MG63 (cell line): ENCODE measurements around the gene HMX2. TPM values are rescaled to one million over a fixed set of nuclear protein-coding genes. Genes with fewer than 3 reads are reported as not detected.
"Not testable (repeated sequence)": the region's sequence is repeated elsewhere in the genome, so short reads cannot be mapped to it uniquely, and the experiment has no call there.

ENCODE experiments used
- DNase-seq: peaks from one replicate; pipeline ENCODE4 v3.0.0-alpha.2; 2020
- H3K27me3 ChIP-seq: fragments of 250-450 bp; sonication (Bioruptor Pico); 2 replicates; pipeline ENCODE4 v1.5.1; 2020; ENCODE audit warnings: mild to moderate bottlenecking, moderate library complexity
- H3K36me3 ChIP-seq: fragments of 250-450 bp; sonication (Bioruptor Pico); 2 replicates; pipeline ENCODE4 v1.5.1; 2020; ENCODE audit warnings: mild to moderate bottlenecking, moderate library complexity
- H3K4me3 ChIP-seq: fragments of 250-450 bp; sonication (Bioruptor Pico); 2 replicates; pipeline ENCODE4 v1.5.1; 2020; ENCODE audit warnings: mild to moderate bottlenecking, moderate library complexity
- H3K9me3 ChIP-seq: fragments of 250-450 bp; sonication (Bioruptor Pico); 2 replicates; pipeline ENCODE4 v1.5.1; 2020; ENCODE audit warnings: mild to moderate bottlenecking, moderate library complexity
- total RNA-seq: library from RNA; depleted of rRNA; stranded (reverse); fragments of >200 nt; shearing (Covaris generic); gene quantifications from 2 replicates; pipeline ENCODE4 v1.2.3, GENCODE V29; 2014; ENCODE audit warnings: low replicate concordance

Gene HMX2
- total RNA-seq, 1 experiment from 2014 or later: 0.07 TPM

DNA sequence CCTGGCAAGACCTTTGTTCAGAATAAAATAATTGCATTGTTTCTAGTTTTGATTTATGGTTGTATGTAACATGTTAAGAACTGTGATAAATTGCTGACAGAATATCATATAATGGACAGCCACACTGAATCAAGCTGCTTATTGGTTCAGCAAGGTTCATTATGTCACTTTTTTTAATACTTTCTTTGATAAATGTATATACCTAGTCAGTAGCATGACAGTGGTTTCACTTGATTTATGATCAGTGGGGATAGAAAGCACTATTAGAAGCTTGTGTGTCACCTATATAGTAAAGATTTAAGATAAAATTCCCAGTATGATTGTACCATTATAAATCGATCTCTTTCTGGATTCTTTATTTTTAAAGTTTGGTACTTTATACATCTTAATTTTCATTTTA, 10.7 kb downstream of the HMX2 start:
- Histone ChIP-seq H3K27me3 (no peaks in the 10 kb centered on the region), H3K9me3 (no peaks in the 10 kb centered on the region), H3K4me3 (no peak overlapping the region), H3K36me3 (peaks cover 91% of the 10 kb centered on the region)
- DNase-seq: no peak

DNA sequence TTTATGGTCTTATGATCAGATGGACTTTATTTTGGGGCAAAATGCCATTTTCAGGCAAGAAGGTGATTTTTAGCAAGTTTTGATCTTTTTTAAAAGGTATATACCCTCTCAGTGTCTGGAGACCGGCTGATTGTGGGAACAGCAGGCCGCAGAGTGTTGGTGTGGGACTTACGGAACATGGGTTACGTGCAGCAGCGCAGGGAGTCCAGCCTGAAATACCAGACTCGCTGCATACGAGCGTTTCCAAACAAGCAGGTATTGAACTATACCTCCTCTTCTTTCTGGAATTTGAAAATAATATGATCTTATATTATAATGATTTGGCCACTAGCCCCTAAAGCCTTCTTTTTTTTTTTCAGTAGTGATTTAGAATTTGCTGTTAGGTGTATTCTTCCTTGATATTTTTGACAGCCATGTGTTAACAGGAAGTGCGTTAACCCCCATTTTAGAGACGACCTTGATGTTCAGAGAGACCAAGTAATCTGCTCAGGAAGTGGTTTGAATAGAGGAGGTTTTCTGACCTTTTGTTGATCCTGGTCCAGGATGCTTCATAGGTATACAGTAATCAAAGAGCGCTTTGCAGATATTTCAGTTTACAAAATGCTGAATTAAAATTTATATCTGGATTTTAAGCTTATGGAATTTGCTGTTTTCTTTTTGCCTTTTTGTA, 12.5 kb downstream of the HMX2 start:
- no peaks in the 10 kb centered on the region for H3K9me3 ChIP-seq
- H3K27me3 ChIP-seq: no peaks in the 10 kb centered on the region
- H3K4me3 ChIP-seq: no peak overlapping the region
- peaks cover 100% of the 10 kb centered on the region for H3K36me3 ChIP-seq
- DNase-seq: no peak

DNA sequence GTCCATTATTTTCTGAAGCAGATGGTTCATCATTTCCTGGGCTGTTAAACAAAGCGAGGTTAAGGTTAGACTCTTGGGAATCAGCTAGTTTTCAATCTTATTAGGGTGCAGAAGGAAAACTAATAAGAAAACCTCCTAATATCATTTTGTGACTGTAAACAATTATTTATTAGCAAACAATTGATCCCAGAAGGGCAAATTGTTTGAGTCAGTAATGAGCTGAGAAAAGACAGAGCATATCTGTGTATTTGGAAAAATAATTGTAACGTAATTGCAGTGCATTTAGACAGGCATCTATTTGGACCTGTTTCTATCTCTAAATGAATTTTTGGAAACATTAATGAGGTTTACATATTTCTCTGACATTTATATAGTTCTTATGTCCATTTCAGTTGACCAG, 16.4 kb downstream of the HMX2 start:
- no peak overlapping the region for H3K4me3 ChIP-seq
- peaks cover 97% of the 10 kb centered on the region for H3K36me3 ChIP-seq
- no peak for DNase-seq
- no peaks in the 10 kb centered on the region for H3K9me3 ChIP-seq
- no peaks in the 10 kb centered on the region for H3K27me3 ChIP-seq

DNA sequence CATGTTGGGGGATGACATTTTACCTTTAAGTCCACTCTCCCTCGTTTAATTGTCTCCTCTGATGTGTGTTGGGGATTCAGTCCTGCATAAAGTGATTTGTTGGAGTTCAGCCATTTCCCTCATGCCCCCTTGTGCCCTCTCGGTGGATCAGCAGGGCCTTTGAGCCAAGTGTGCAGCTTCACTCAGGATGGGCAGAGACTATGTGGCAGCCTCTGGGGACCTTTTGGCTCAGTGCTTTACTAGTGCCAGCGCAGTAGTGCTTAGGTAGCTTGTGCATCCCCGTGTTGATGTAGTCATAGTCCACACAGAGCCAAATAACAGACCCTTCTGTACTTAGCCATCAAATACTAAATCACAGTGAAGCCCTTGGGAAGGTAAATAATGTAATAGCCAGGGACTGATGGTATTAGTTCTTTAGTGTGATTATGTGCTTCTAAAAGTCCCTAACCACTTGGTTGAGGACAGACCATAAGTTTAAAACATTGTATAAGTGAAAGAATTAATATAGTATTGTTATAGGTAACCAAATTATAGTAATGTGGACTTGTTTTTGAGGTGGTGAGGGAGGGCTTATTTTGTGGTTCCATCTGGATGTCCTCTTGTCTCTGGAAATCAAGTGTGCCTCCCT, 17.6 kb downstream of the HMX2 start:
- Histone ChIP-seq H3K27me3 (no peaks in the 10 kb centered on the region), H3K4me3 (no peak overlapping the region), H3K36me3 (peaks cover 91% of the 10 kb centered on the region), H3K9me3 (no peaks in the 10 kb centered on the region)
- DNase-seq: no peak

DNA sequence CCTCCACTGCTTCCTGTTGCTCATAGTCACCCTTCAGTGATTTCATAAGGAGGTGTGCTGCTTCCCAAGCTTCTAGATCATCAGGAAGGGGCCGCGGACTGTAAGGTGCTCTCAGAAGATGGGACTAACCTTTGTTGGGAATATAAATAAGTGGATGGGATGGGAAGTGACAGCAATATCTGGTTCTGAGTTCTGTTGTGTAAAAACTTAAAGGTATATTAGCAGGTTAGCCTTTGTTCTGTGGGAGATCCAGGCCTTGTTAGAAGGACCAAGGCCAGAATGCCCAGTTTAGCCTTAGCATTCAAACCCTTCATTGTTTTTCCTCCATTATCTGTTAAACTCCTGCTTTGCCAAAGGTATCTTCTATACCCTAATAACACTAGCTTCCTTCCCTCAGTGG, 18.7 kb downstream of the HMX2 start:
- no peaks in the 10 kb centered on the region for H3K27me3 ChIP-seq
- H3K36me3 ChIP-seq: peaks cover 87% of the 10 kb centered on the region
- DNase-seq: no peak
- no peak overlapping the region for H3K4me3 ChIP-seq
- H3K9me3 ChIP-seq: no peaks in the 10 kb centered on the region

DNA sequence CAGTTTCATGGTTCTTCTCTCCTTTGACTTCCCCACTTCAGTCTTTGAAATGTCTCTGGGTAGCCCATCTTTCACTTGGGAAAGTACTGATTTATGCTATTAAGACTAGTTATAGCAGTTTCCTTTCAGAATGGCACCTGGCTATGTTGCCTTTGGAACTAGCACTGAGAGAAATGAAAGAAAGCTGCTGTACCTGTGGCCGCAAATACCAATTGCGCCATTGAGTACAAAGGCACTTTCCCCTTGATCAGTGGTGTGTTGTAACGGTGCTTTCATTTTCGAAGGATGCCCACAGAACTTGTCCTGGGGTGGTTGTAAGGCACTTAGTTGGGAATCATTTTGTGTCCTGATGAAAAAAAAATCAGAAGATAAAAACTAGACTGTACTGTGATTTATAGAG, 23.0 kb downstream of the HMX2 start:
- Histone ChIP-seq H3K27me3 (no peaks in the 10 kb centered on the region), H3K36me3 (peaks cover 72% of the 10 kb centered on the region), H3K9me3 (no peaks in the 10 kb centered on the region), H3K4me3 (no peak overlapping the region)
- no peak for DNase-seq

DNA sequence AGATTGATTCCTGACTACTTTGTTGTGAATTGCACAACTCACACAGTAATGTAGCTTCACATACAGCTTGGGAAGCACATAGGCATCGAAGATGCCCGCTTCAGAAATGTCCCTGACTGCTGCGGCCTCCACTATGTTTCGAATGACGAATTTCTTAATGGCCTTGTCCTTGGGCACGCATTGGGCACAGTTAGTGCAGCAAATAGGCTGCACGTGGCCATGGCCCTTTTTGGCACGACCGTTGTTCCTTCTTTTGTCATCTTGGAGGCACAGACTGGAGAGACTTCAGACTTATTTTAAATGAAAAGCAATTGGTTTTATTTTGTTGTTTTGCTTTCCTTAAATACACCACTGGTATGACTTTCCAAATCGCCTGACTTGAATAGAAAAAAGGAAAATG, 23.7 kb downstream of the HMX2 start:
- DNase-seq, H3K4me3 ChIP-seq, H3K27me3 ChIP-seq, H3K9me3 ChIP-seq: not testable (repeated sequence)
- H3K36me3 ChIP-seq: peaks cover 72% of the 10 kb centered on the region

DNA sequence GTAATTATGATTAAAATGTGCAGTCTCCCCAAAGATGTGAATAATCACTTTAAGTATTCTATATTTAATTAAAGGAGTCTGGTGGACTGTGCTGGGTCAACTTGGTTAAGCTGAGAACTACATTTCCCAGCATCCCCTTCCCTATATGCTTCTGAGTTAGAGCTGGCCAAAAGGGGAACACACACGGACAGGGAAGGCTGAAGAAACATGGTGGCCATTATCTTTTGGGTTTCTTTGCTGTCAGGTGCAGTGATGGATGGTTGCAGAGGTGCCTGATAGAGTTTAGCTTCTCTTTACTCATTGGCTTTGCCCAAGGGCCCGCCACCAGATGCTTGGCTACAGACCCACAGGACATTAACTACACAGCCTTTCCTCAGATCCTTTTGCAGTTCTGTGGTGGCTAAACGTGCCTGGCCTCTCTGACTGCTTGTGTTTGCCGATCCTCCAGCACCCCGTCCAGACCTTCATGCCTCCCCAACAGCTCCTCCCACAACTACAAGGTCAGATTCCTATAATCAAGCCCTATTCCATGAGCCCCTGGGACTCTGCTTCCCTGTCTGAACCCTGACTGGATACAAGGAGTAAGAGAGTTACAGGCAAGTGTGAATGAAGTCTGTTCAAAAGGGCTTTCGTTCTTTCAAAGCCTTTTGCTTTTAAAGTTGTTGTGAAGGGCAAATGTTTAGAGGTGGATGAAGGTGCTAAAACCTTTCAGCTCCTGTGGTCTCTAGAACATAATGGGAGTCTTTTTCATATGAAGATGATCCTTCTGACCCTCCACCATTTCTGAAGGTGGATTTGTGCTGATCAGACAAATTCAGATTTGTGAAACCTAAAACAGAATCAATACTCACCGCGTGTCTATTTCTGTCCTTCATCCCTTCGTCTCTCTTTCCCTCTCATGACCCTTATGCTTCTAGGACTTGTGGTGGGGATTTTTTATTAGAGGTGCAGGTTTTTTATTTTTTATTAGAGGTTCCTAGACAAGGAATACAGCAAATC, 27.8 kb downstream of the HMX2 start:
- H3K36me3 ChIP-seq: peaks cover 61% of the 10 kb centered on the region
- no peaks in the 10 kb centered on the region for H3K27me3 ChIP-seq
- H3K4me3 ChIP-seq: no peak overlapping the region
- no peak for DNase-seq
- no peaks in the 10 kb centered on the region for H3K9me3 ChIP-seq

DNA sequence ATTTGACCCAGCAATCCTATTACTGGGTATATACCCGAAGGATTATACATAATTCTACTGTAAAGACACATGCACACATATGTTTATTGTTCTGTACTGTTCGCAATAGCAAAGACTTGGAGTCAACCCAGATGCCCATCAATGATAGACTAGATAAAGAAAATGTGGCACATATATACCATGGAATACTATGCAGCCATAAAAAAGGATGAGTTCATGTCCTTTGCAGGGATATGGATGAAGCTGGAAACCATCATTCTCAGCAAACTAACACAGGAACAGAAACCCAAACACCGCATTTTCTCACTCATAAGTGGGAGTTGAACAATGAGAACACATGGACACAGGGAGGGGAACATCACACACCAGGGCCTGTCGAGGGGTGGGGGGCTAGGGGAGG, 30.5 kb downstream of the HMX2 start:
- not testable (repeated sequence) for H3K27me3 ChIP-seq, DNase-seq, H3K4me3 ChIP-seq, H3K9me3 ChIP-seq
- H3K36me3 ChIP-seq: peaks cover 52% of the 10 kb centered on the region

DNA sequence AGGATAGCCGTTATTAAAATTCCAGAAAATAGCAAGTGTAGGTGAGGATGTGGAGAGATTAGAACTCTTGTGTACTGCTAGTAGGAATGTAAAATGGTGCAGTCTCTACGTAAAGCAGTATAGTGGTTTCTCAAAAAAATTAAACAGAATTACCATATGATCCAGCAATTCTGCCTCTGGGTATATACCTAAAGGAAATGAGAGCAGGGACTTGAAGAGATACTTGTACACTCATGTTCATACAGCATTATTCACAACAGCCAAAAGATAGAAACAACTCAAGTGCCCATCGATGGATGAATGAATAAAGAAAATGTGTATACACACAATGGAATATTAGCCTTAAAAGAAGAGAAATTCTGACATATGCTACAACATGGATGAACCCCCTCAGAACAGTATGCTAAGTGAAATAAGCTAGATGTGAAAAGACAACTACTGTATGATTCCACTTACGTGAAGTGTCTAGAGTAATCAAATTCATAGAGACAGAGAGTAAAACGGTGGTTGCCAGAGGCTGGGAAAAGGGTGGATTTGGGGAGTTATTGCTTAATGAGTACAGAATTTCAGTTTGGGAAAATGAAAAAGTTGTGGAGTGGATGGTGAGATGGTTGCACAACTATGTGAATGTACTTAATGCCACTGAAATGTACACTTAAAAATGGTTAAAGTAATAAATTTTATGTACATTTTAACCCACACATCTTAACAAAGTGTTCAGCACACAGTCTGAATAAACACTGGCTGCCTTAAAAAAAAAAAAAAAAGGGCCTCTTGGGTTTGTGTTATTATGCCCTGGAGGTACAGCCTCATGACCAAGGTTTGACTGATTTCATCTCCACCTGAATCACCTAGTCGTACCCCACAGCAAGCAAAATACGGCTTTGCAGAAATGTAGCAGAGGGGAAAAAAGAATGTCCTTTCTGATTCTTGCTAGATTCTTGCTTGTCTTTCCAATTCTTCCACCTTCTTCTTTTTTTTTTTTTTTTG, 32.5 kb downstream of the HMX2 start:
- no peak overlapping the region for H3K4me3 ChIP-seq
- H3K27me3 ChIP-seq: no peaks in the 10 kb centered on the region
- no peak for DNase-seq
- H3K9me3 ChIP-seq: peaks cover 10% of the 10 kb centered on the region
- H3K36me3 ChIP-seq: peaks cover 54% of the 10 kb centered on the region

DNA sequence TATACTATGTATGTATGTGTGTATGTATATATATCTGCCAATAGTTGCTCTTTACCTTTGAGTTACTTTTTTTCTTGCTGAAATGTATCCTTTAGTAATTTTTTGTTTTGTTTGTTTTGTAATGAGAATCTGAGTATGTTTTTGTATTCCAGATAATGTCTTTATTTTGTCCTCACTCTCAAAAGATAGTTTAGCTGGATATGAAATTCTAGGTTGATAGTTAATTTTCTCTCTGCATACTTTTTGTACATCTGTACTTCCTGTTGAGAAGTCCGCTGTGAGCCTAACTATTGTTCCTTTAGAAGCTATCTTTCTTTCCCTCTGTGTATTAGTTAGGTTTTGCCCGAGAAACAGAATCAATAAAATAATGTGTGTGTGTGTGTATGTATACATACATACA, 35.8 kb downstream of the HMX2 start:
- Histone ChIP-seq H3K36me3 (peaks cover 39% of the 10 kb centered on the region), H3K9me3 (peaks cover 10% of the 10 kb centered on the region), H3K4me3 (no peak overlapping the region), H3K27me3 (no peaks in the 10 kb centered on the region)
- no peak for DNase-seq

DNA sequence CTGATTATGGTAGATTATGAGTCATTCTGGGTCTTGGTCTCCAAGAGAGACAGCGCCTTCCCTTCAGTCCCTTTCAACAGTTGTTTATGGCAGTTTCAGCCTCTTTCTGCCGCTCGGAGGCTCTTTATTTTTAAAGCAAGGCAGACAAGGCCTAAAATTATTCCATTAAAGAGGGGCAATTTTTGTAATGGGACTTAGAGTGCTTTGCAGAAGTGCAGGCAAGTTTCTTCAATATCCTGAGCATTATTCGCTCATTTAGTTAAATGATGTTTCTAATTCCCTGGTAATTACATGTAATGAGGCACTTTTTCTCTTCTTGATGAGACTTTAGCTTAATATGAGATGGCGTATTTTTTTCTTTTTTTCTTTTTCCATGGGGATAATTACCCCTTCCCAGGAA, 39.8 kb downstream of the HMX2 start:
- H3K27me3 ChIP-seq: no peaks in the 10 kb centered on the region
- H3K9me3 ChIP-seq: peaks cover 10% of the 10 kb centered on the region
- no peak for DNase-seq
- peaks cover 36% of the 10 kb centered on the region for H3K36me3 ChIP-seq
- no peak overlapping the region for H3K4me3 ChIP-seq

DNA sequence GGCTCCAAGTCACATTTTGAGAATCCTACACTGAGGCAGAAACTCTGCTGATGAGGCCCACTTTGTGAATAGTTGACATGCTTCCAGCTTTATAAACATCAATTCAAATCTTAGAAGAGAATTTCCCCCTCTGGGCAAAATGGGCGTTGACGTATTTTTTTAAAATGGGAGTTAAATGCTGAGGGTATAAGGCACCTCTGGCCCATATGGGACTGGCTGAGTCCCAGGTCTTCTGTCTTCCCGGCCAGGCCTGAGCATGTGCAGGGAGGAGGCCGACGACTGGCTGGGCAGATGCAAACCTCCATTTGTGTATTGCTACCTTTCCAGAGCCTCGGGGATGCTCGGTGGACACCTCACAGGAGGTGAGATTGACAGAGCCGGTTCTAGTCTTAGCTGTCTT, 44.0 kb downstream of the HMX2 start:
- no peaks in the 10 kb centered on the region for H3K9me3 ChIP-seq
- no peak for DNase-seq
- H3K27me3 ChIP-seq: no peaks in the 10 kb centered on the region
- H3K4me3 ChIP-seq: no peak overlapping the region
- H3K36me3 ChIP-seq: peaks cover under 1% of the 10 kb centered on the region

DNA sequence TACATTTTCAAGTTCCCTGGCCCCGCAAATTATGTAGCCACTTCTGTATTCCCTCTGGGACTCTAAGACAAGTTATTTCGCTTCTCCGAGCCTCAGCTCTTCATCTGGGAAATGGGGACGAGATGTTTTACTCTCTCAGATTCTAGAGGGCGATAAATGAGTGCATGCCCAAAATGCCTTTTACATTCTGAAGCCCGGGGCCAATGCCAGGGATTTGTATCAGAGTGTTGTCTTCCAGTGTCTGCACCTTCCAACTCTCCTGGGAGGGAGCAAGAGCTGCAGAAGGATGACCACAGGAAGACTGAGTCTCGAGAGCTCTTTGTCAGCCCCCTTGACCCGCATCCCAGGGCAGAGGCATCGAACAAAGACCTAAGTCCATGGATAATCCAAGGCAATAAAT, 46.1 kb downstream of the HMX2 start:
- Histone ChIP-seq H3K4me3 (no peak overlapping the region), H3K27me3 (no peaks in the 10 kb centered on the region), H3K9me3 (no peaks in the 10 kb centered on the region), H3K36me3 (no peaks in the 10 kb centered on the region; the same call in none of the 2 replicates)
- no peak for DNase-seq
